Stimulated activated CD8-positive, alpha-beta memory T cell treated with anti-CD3 and anti-CD28 coated beads, Interleukin-2, amount 100 ng/mL, for 1 hour (primary cell): Measurements from ENCODE around the gene RTBDN.
"Not testable (repeated sequence)": the region's sequence is repeated elsewhere in the genome, so short reads cannot be mapped to it uniquely, and the experiment has no call there.

Experiments
- DNase-seq, 2 donors: peaks; one replicate each; pipeline ENCODE4 v3.0.0-alpha.2; 2020; ENCODE audit warnings: low read depth in 2 of 2

RTBDN gene

DNA sequence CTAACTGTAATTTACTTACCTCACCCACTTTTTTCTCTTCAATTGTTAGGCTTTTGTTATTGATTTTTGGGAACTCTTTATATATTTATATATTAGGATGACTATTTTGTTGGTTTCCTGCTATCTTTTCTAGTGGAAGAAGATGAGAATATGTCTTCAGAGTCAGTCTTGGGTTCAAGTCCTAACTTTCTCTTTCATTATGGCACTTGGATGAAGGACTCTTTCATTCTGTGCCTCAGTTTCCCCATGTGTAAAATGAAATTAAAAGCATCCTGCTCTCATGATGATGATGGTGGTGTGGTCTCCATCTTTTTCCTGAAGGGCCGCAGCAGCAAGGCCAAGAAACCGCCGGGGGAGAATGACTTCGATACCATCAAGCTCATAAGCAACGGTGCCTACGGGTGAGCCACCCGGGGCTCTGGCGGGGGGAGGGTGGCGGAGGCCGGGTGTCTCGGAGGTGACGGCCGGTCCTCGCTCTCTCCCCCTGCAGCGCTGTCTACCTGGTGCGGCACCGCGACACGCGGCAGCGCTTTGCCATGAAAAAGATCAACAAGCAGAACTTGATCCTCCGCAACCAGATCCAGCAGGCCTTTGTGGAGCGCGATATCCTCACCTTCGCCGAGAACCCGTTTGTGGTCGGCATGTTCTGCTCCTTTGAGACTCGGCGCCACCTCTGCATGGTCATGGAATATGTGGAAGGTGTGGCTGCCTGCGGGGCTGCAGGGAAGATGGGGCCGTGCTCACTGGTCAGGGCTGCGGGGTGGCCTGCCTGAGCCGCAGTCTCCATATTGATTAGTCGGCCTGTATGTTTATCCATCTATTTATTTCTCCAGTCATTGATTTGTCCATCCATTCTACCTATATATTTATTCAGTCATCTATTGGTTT lies 23.9 kb upstream of the RTBDN start:
- no peak for DNase-seq

DNA sequence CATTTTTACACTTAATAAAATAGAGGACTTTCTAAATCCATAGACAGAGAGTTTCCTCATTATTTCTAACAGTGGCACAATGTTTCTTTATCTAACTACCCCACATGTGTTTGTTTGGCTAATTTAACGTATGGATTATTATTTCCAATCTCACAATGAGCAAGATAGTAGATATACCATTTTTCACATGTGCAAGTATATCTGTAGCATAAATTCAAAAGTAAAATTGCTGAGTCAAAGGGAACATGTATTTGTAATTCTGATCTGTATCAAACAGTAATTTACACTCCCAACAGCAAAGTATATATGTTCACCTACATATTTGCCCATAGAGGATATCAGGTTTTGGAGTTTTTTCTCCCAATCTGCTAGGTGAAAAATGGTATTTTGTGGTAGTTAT lies 22.3 kb upstream of the RTBDN start:
- no peak for DNase-seq

DNA sequence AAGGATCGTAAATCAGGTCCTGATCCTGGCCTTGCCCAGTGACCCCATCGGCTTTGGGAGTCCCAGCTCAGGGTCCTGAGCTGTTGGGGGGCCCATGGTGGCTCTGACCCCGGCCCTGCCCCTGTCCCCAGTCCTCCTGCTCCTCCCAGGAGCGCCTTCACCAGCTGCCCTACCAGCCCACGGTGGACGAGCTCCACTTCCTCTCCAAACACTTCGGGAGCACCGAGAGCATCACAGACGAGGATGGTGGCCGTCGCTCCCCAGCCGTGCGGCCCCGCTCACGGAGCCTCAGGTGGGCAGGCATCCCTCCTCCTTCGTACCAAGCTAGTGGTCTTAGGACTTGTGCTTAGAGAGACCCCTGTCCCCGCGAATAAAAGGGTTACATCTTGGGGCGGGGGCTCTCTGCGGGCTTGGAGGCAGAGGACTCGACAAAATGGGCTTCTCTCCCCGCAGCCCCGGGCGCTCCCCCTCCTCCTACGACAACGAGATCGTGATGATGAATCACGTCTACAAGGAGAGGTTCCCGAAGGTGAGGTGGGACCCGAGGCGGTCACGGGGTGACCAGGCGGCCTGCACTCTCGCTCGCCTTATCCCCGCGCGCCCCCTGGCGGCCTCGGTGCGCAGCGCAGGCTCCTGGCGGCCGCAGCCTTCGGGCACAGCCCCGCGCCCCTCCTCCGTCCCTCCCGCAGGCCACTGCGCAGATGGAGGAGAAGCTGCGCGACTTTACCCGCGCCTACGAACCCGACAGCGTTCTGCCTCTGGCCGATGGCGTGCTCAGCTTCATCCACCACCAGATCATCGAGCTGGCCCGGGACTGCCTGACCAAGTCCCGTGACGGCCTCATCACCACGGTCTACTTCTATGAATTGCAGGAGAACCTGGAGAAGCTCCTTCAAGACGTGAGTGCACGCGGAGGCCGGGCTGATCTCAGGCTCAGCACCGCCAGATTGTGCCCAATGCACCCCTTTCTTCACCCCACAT lies 13.1 kb upstream of the RTBDN start:
- DNase-seq = peak; percentile 65 to 75

DNA sequence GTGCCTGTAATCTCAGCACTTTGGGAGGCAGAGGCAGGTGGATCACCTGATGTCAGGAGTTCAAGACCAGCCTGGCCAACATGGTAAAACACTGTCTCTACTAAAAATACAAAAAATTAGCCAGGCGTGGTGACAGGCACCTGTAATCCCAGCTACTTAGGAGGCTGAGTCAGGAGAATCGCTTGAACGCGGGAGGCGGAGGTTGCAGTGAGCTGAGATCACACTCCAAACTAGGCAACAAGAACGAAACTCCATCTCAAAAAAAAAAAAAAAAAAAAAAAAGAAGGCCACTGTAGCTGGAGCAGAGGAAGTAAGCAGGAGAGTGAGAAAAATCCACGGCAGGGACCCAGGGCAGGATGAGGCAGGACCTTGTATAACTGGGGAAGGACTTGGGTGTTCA lies 12.2 kb upstream of the RTBDN start:
- DNase-seq = not testable (repeated sequence)

DNA sequence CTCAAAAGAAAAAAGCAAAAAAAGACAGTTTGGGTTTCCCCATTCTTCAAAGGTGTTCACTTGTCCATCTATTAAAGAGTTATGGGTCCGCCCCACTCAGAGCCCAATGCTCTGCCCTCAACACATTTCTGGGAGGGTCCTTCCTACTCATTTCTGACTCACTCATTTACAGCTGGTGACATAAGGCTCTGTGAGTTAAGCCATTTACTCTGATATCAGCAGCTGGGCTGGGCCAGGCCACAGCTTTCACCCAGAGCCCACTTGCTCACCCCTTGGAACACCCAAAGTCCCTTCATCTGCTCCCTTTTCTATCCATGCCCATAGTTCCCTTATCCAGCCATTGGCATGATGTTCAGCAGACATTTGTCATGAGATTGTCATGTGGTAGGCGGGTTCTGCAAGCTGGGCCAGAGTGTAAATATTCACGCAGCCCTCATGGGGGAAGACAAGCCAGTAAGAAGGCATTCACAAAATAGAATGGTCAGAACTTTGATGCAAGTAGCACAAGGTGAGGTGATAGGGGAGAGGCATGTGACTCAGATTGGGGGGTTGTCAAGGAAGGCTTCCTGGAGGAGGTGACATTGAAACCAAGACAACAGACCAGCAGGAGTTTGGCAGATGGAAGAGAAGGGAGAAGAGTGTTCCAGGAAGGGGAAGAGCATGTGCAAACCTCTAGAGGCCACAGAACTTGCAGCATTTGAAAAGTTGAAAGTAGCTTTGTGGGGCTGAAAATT lies 9.8 kb upstream of the RTBDN start:
- no peak for DNase-seq

DNA sequence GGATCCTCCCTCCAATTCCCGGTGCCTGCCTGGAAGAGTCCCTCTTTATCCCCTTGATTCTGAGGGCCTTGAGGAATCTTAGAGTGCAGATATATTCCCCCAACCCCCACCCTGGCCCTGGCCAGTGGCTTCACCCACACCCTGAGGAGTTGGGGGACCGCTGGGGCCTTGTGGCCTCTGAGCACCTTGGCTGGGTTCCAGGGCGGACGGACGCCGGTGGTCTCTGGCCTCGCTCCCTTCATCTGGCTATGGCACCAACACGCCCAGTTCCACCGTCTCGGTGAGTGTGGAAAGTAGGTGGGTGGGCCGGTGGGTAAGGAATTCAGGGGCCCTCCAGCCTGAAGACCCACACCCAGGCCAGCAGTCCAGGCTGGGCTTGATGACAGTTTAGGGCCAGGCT lies 8.9 kb upstream of the RTBDN start:
- DNase-seq = no peak

DNA sequence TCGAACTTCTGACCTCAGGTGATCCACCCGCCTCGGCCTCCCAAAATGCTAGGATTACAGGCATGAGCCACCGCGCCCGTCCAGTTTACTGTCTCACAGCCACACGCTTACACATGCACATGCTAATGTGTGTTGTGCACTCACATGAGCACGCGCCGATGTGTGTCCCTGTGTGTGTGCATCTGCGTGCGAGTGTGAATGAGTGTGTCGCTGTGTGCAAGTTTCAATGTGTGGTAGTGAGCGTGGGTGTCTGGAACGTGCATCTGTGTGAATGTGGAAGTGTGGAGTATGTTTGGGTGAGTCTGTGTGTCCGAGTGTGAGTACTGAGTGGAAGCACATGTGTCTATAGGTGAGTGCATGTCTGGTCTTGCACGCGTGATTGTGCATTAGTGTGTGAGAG lies 8.1 kb upstream of the RTBDN start:
- no peak for DNase-seq

DNA sequence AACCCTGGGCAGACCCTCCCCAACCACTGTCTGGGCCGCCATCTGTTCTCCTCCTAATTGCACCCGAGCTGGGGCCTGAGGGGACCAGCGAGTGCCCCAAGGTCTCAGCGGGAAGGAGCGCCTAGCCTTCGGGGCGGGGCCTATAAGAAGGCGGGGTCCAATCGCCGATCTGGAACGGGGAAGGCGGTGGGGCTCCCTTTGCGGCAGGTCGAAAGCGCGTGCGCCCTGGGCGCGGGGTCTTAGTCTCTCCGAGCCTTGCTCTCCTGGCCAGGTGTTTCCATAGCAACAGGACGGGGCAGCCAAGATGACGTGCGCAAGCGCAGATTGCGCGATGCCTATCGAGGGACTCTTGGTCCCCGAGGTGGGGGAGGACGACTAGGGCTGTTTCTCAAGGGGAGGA lies 6.7 kb upstream of the RTBDN start:
- no peak for DNase-seq

DNA sequence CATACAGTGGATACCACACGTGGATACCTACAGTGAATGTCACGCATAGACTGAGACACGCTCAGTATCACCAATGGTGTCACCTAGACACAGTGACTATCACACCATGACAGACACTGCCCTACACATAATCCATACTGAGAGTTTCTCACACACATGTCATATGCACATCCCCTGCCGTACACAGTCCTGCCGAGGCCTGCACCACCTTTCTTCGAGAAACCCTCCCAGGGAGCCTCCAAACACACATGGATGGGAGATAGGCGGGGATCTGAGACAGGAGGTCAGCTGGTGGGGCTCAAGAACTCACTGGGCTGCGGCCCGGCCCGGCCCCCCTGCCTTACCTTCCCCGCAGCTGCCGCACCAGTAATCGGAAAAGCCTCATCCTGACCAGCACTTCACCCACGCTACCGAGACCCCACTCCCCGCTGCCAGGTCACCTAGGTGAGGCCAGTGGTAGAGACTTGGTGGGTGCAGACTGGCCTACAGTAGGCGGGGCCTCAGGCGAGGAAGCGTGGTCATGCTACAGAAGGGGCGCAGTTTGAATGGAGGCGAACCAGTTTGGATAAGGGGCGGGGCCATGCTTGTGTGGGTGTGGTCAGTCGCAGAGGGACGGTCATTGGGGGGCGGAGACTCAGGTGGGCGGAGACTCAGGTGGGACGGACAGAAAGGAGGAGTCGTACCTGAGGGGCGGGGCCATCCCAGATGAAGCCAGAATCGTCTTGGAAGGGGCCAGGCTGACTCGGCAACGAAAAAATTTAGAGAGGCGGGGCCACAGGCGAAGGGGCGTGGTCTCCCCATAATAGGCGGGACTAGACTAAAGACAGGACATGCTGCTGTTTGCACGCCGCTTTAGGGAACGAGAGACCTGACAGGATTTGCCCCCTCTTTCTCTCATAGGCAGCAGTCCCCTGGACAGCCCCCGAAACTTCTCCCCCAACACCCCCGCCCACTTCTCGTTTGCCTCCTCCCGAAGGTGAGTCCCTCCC lies 6.0 kb upstream of the RTBDN start:
- DNase-seq = no peak

DNA sequence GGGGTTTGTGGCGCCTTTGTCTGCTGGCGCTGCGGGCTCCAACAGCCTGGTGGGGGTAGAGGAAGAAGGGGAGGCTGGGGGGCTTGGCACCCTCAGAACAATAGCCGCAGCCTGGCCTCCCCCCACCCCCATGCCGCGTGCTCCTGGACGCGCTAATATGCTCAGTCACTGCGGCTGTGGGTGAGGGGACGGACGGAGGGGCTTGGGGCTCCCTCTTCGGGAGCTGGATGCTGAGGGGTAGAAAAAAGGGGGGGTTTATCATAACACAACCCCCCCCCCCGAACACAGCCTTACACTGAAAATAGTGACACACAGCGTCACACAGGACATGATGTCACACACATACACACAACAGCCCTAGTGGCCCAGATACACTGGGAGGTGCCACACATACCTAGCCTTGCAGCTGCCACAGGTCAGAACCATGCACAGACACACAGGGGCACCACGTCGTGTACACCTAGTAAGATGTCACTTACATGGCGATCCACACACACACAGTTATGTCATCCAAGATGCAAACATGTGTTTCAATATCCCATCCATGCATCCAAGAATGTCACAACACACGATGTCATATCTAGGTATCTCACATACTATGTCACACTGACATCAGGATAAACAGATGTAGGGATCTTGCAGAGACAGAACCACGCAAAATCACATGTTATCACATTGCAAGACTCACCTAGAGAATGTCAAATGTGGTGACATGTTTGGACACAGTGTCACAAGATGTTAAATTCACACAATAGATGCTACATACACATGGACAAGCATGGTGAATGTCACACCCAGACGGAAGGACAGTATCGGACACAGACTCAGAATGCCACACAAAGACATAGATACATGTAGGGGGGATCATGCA lies 4.7 kb upstream of the RTBDN start:
- no peak for DNase-seq

DNA sequence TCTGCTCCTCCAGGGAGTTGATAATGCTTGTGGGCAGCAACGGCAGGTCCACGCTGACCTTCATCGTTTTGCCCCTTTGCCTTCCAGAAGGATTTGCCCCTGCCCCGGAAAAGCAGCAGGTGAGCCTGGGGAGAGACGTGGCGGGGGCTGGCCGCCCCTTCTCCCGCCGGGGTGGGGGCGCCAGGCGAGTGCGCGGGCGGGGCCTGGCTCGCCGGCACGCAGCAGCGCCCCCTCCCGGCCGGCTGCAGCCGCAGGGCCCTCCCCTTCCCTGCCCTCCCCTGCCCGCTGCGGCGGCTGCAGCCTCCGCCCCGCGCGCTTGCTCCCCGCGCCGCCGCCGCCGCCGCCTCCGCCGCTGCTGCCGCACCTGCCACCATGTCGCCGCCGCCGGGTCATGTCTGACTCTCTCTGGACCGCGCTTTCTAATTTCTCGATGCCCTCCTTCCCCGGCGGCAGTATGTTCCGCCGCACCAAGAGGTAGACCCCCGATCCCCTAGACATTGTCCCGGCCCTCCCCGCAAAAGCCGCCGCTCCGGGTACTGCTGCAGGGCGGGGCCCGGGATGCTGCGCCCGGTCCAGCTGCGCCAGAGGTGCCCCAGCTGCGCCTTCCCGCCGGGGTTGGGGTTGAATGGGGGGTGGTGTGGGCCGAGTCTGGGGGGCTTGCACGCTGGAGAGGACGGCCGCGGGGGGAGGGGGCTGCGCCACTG lies 4.0 kb upstream of the RTBDN start, which contains the start of gene MAST1:
MAST1 (plus strand) TSS at position 334 of the 704 bp plus-strand sequence; CDS start at position 392, 58 bp downstream.
- DNase-seq = no peak

DNA sequence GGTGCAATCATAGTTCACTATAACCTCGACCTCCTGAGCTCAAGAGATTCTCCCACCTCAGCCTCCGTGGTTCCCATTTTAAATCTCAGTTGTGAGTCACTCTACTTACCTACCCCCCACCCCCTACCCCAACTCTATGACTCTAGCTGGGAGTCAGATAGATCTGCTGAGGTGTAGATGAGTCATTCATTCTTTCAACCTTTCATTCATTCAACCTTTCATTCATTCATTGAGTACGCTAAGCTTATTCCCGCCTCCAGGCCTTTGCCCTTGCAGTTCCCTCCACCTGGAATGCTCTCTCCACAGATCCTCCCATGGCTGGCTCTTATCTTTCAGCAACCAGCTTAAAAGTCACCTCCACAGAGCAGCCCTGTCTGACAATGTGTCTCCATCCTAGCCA lies 2.8 kb upstream of the RTBDN start:
- DNase-seq = no peak

DNA sequence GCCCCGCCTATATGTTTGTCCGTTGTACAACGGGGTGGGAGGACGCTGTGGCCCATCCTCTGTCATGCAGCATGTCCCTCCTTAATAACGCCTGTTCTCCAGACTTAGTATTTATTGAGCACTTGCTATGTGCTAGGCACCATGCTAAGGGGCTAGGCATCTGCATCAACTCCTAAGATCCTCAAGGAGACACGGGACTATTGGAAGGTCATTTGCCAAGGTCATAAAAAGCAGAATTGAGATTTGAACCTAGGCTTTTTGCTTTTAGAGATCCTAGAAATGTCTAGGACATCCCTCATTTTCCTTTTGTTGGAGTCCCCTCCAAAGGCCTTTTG lies 2.1 kb upstream of the RTBDN start:
- DNase-seq = no peak

DNA sequence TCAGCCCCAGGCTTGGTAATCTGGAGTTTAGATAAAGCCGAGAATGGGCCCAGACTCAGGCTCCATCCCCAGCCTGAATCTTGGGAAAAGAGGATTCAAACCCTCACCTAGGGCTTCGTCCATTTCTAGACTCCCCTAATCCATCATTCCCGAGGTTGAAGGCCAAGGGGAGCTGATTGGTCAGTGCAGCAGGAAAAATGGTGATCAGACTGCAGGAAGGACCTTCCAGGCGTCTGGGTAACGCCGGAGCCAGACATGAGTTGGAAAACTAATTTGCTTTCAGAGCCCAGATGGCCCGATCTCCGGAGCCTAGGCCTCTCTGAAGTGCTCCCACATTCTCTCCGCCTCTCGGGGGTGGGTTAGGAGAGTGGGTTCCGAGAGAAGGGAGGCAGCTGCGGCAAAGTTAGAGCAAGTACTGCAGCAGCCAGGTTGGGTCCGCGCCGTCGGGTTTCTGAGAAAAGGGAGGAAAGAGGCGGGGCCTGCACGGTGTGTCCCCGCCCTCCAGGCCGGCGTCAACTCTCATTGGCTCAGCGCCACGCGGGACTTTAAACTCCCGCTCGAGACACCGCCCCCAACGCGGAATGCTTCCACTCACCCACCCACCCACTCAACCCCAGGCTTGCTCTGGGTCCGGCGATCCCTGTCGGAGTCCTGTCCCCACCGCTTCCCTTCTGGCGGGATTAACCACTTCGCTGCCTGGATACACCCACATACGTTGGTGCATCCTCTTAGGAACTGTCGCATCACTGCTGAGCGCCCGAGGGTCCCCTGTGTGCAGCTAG lies 788 bp upstream of the RTBDN start:
- no peak for DNase-seq

DNA sequence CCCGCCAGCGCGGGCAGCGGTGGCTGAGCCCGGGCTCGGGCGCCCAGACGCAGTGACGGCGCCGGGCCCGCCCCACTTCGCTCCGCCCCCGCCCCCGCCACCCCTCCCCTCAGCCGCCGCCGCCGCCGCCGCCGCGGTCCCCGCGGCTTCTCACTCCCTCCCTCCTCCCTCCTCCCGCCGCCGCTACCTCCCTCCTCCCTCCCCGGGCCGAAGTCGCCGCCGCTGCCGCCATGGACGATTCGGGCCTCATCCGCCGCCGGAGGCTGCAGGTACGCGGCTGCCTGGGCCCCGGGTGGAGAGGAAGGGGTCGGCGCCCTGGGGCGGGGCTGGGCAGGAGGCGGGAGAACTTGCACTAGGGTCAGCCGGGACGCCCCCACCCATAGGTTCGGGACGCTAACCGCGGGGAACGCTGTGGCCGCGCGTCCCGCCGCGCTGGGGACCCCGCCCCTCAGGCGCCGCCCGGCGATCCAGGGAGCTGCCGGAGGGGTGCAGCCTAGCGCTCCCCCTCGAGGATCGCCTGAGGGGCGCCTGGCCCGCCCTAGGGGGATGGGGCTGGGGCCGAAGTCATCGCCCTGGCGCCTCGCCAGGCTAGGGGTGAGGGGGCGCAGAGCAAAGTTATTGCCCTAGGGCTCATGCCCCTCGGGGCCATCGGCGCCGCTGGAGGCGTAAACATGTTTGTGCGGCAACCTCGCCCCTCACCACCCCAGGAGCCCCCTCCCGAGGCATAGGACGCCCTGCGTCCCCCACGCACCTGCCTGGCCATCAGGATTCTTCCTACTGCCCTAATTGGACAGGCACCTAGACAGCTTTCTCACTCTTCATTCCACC lies 427 bp downstream of the RTBDN start:
- DNase-seq = no peak

DNA sequence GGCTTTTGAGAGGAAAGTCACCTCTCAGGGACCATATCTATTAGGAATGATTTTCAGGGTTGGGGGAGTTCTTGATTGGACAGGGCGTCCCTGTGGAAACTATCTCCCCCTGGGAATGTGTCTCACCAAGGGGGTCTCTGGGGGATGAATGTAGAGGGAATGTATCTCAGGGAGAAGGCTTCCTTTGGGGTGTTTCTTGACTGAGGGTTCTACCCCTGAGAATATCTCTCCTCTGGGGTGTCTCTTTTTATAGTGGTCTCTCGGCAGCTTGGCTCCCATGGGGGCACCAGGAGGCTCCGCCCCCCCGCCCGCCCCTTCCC lies 1.0 kb downstream of the RTBDN start:
- DNase-seq = no peak

DNA sequence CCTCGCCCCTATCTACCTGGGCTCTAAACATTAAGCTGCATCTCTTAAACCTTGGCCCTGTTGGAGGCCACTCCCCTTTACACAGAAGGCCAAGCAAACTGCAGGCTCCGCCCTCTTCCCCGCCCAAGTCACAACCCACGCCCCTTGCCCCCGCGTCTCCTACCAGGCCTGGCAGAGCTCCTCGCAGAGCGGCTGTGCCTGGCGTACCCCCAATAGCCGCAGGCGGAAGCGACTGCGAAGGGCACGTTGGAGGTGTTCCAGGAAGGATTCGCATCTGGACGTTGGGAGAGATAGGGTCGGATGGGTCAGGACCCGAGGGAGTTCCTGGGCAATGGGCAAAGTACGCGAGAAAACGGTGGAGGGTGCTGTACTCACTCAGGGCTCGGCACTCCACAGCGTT lies 5.9 kb downstream of the RTBDN start:
- DNase-seq = no peak
